GM11168 (cell line): Measurements from ENCODE around the gene C3orf18.

Experiments
- in situ Hi-C: fragments of 300-500 bp; cut with MboI; formaldehyde crosslinking; loops from one replicate; pipeline ENCODE4 v1.12.0; 2022; ENCODE audit warnings: low sequenced_read_pairs; ENCODE audit not compliant: unreplicated experiment

C3orf18 gene

GRCh38 chr3:50567386-50568167 is at the start of gene C3orf18:
C3orf18 (minus strand) TSS chr3:50567747; CDS start chr3:50565699, 2,048 bp downstream.
- in situ Hi-C loops, result no loop called here

DNA sequence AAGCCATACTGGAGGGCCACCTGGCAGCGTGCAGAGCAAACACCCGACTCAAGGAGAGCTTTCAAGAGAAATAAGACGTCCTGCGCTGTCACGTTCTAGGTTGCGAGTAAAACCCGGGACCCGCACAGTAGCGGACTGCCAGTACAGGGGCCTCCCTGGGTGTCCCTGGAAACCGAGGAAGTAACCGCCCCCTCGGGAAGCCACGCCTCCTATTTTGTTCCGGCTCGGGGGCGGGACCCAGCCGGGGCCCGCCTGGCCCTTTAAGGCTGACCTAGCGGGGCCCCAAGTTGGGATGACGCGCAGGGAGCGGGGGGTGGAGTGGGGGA is 49.2 kb upstream of the C3orf18 start:
- in situ Hi-C loops, result no loop called here

DNA sequence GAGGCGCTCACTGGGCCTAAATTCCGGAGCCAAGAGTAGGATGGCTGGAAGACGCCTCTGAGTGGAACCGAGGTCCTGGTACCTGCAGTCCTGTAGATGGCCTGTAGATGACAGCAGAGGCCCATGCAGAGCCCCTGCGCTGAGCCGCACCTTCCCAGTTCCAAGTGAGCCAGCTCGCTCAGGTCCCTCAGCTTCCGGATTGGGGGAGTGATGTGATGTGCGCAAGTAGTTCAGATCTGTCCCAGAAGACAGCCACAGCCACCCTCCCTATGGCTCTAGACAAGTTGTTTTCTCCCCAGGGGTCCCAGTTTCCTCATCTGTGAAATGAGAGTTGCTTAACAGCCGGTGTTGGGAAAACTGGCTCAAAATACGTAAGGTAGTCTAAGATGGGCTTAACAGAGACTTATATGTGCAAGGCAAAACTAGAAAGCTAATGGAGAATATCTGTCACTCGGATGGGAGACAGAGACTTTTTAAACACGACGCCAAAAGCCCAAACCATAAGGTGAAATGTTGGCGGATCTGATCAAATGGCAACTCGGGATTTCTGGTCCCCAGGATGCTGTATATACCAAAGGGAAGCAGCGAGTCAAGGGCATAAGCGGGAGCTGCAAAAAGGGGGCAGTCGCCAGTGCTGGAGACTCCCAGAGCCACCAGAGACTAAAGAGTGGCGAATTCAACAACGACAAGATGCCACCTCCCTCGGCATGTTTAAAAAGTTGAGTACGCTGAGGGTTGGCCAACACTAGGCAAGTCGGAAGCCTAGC is 48.6 kb upstream of the C3orf18 start:
- in situ Hi-C loops, result no loop called here

- in situ Hi-C loops, result no loop called here
Measured at GRCh38 chr3:50615190-50615589, 47.6 kb upstream of the C3orf18 start.

- in situ Hi-C loops, result loop anchor here (5.0 kb wide), 1 partner anchor 36 kb away; no protein-coding TSS in a partner anchor
Measured at GRCh38 chr3:50612970-50613846, 45.7 kb upstream of the C3orf18 start.

GRCh38 chr3:50612234-50612882 is 44.8 kb upstream of the C3orf18 start:
- in situ Hi-C loops, result loop anchor here (5.0 kb wide), 1 partner anchor 35 kb away; no protein-coding TSS in a partner anchor

- in situ Hi-C loops, result loop anchor here (5.0 kb wide), 1 partner anchor 34 kb away; no protein-coding TSS in a partner anchor
Measured at GRCh38 chr3:50611464-50612233, 44.1 kb upstream of the C3orf18 start, which contains the start of gene CISH. CISH (minus strand) TSS chr3:50611774; CDS start chr3:50611650, 124 bp downstream.

- in situ Hi-C loops, result loop anchor here (5.0 kb wide), 1 partner anchor 34 kb away; no protein-coding TSS in a partner anchor
Measured at GRCh38 chr3:50610992-50611463, 43.5 kb upstream of the C3orf18 start.

- in situ Hi-C loops, result loop anchor here (5.0 kb wide), 1 partner anchor 33 kb away; no protein-coding TSS in a partner anchor
Measured at GRCh38 chr3:50610181-50610971, 42.8 kb upstream of the C3orf18 start.

DNA sequence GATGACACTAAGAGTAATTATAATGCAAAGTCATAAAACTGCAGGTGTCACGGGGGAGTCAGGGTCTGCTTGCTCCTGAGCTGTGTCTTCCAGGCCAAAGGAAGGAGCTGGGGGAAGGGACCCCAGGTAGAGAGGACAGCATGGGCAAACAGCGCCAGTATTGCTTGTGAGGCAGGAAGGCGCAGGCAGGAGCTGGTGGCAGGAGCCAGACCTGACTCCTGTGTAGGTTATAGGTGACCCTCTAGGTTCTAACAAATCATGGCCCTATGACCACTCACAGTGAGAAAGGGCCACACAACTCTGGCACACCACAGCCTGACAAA is 42.2 kb upstream of the C3orf18 start:
- in situ Hi-C loops, result loop anchor here (5.0 kb wide), 1 partner anchor 32 kb away; no protein-coding TSS in a partner anchor

GRCh38 chr3:50609071-50609762 is 41.7 kb upstream of the C3orf18 start:
- in situ Hi-C loops, result no loop called here

- in situ Hi-C loops, result no loop called here
Measured at GRCh38 chr3:50608278-50608677, 40.7 kb upstream of the C3orf18 start.

DNA sequence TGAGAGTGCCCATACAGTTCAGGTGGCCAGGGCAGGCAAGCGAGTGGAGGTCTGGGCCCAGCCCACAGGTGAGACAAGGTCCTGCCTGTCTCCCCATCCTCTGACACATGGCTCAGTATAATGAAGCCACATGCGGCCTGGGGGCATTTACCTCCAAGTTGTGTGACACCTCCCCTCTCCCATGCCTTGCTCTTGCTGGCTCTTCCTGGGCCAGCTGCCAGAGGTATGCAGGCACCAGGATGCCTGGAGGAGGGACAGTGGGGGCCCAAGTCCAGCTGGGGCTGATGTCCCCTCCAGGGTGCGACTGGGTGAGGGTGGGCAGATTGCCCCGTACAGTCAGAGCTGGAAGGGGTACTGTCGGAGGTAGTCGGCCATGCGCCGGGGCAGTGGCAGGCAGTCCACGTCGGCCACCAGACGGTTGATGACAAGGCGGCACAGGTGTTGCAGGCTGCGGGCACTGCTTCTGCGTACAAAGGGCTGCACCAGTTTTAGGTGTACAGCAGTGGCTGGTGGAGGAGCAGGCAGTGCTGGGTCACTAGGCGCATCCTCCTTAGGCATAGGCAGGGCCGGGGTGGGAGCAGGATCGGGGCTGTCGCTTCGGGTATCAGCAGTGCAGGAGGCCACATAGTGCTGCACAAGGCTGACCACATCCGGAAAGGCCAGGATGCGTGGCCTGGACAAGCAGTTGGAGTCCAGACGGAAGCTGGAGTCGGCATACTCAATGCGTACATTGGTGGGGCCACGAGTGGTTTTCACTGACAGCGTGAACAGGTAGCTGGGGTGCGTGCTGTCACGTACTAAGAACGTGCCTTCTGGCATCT is 39.9 kb upstream of the C3orf18 start:
- in situ Hi-C loops, result no loop called here

- in situ Hi-C loops, result no loop called here
Measured at GRCh38 chr3:50606596-50606995, 39.0 kb upstream of the C3orf18 start.

- in situ Hi-C loops, result no loop called here
Measured at GRCh38 chr3:50605901-50606326, 38.4 kb upstream of the C3orf18 start.
